Endodermal cell (in vitro differentiated cells): ENCODE data around the gene MYO5B. TPM values are rescaled to one million over a fixed set of nuclear protein-coding genes. Genes with fewer than 3 reads are reported as not detected.

Experiments
- DNase-seq: peaks from one replicate; pipeline ENCODE4 v3.0.0-alpha.2; 2017
- H3K27ac ChIP-seq: 2 replicates; pipeline ENCODE4 v1.5.1; 2013; ENCODE audit warnings: mild to moderate bottlenecking, low read depth, low read length, moderate library complexity
- H3K27me3 ChIP-seq: 2 replicates; pipeline ENCODE4 v1.6.1; 2013; ENCODE audit warnings: mild to moderate bottlenecking, low read length, moderate library complexity; ENCODE audit not compliant: insufficient read depth, control insufficient read depth, poor library complexity, severe bottlenecking
- H3K36me3 ChIP-seq: 2 replicates; pipeline ENCODE4 v1.7.0; 2013; ENCODE audit warnings: mild to moderate bottlenecking, low read length, moderate library complexity; ENCODE audit not compliant: control insufficient read depth, insufficient read depth
- H3K4me1 ChIP-seq: one replicate; pipeline ENCODE4 v1.7.0; 2013; ENCODE audit warnings: low read length; ENCODE audit not compliant: control insufficient read depth, insufficient read depth
- H3K4me3 ChIP-seq: 2 replicates; pipeline ENCODE4 v1.5.1; 2013; ENCODE audit warnings: mild to moderate bottlenecking, low read length, moderate library complexity
- H3K9ac ChIP-seq: 2 replicates; pipeline ENCODE4 v1.6.1; 2013; ENCODE audit warnings: mild to moderate bottlenecking, low read length, moderate library complexity; ENCODE audit not compliant: poor library complexity, severe bottlenecking; ENCODE audit errors: extremely low read depth
- H3K9me3 ChIP-seq: 2 replicates; pipeline ENCODE4 v1.6.1; 2013; ENCODE audit warnings: mild to moderate bottlenecking, low read length, moderate library complexity; ENCODE audit not compliant: control insufficient read depth
- H3K27ac Mint-ChIP-seq: 2 replicates; pipeline ENCODE4 v1.8.0; 2020; ENCODE audit warnings: mixed read lengths
- H3K27me3 Mint-ChIP-seq: 2 replicates; pipeline ENCODE4 v1.8.0; 2021; ENCODE audit warnings: mild to moderate bottlenecking, mixed read lengths; ENCODE audit not compliant: insufficient read depth
- H3K36me3 Mint-ChIP-seq: 2 replicates; pipeline ENCODE4 v1.8.0; 2020; ENCODE audit warnings: low read depth, mixed read lengths
- H3K4me1 Mint-ChIP-seq: 2 replicates; pipeline ENCODE4 v1.8.0; 2020; ENCODE audit warnings: mixed read lengths
- H3K4me3 Mint-ChIP-seq: 2 replicates; pipeline ENCODE4 v1.8.0; 2020; ENCODE audit warnings: mild to moderate bottlenecking, moderate library complexity, mixed read lengths
- H3K9me3 Mint-ChIP-seq: 2 replicates; pipeline ENCODE4 v1.8.0; 2020; ENCODE audit warnings: mild to moderate bottlenecking, mixed read lengths
- WGBS, 2 experiments: methylation state at CpG; one replicate each; pipeline versions ENCODE4 v1.1.5 to v1.1.7; 2013; ENCODE audit warnings: missing lambda C conversion rate in 2 of 2, mixed read lengths in 1 of 2; ENCODE audit not compliant: insufficient coverage in 1 of 2, insufficient read length in 1 of 2; 5-methylcytosine and 5-hydroxymethylcytosine counted together
- total RNA-seq, 2 donors: library from RNA; stranded (reverse); fragmentation: NEBNext Ultra II Directional in 1 of 2; extraction: Animal tissue kit (Norgen Biotek cat#: 25700) in 1 of 2; gene quantifications; 2 replicates in 1 of 2; 3 replicates in 1 of 2; pipeline ENCODE4 v1.2.1, GENCODE V29; 2021
- TF ChIP-seq, protein P1 (sequence below): fragments of 200-600 bp; sonication (generic); conservative IDR thresholded peaks from 2 replicates; pipeline ENCODE4 v1.5.0; 2021; ENCODE audit warnings: antibody characterized with exemption, mild to moderate bottlenecking

The MYO5B gene
- total RNA-seq, 2 donors from 2014 or later, result 12.2 to 16.8 TPM

DNA sequence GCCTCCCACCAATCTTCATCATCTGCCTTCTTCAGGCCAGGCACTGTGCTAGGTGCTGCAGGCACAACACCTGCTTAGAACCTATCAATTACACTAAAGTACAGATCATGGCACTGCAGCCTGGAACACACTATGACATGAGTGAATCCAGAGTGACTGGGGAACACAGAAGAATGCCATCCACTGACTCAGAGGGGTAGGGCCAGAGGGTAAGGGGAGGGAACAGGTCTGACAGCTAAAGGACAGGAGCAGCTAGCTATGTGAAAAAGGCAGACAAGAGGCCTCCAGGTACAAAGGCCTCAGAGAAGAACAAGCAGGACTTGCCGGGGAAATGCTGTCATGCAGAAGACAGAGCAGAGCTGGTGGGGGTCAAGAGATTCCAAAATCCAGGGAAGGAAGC lies 328.3 kb downstream of the MYO5B start:
- H3K4me1 ChIP-seq, result no peaks in the 10 kb centered on the region
- no peak overlapping the region for H3K27ac Mint-ChIP-seq
- 86 to 90% methylated on average over 1 of the region's 1 CpG for WGBS, 2 experiments
- H3K4me1 Mint-ChIP-seq, result no peaks in the 10 kb centered on the region
- H3K36me3 Mint-ChIP-seq, result no peaks in the 10 kb centered on the region
- TF ChIP-seq, protein P1, sequence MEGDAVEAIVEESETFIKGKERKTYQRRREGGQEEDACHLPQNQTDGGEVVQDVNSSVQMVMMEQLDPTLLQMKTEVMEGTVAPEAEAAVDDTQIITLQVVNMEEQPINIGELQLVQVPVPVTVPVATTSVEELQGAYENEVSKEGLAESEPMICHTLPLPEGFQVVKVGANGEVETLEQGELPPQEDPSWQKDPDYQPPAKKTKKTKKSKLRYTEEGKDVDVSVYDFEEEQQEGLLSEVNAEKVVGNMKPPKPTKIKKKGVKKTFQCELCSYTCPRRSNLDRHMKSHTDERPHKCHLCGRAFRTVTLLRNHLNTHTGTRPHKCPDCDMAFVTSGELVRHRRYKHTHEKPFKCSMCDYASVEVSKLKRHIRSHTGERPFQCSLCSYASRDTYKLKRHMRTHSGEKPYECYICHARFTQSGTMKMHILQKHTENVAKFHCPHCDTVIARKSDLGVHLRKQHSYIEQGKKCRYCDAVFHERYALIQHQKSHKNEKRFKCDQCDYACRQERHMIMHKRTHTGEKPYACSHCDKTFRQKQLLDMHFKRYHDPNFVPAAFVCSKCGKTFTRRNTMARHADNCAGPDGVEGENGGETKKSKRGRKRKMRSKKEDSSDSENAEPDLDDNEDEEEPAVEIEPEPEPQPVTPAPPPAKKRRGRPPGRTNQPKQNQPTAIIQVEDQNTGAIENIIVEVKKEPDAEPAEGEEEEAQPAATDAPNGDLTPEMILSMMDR, result no peak
- H3K9me3 ChIP-seq, result no peaks in the 10 kb centered on the region
- no peak overlapping the region for H3K27ac ChIP-seq
- no peaks in the 10 kb centered on the region for H3K36me3 ChIP-seq
- no peak overlapping the region for H3K4me3 Mint-ChIP-seq
- no peak overlapping the region for H3K4me3 ChIP-seq
- H3K9me3 Mint-ChIP-seq, result no peaks in the 10 kb centered on the region
- H3K27me3 Mint-ChIP-seq, result no peaks in the 10 kb centered on the region
- H3K27me3 ChIP-seq, result no peaks in the 10 kb centered on the region
- no peak overlapping the region for H3K9ac ChIP-seq
- no peak for DNase-seq

DNA sequence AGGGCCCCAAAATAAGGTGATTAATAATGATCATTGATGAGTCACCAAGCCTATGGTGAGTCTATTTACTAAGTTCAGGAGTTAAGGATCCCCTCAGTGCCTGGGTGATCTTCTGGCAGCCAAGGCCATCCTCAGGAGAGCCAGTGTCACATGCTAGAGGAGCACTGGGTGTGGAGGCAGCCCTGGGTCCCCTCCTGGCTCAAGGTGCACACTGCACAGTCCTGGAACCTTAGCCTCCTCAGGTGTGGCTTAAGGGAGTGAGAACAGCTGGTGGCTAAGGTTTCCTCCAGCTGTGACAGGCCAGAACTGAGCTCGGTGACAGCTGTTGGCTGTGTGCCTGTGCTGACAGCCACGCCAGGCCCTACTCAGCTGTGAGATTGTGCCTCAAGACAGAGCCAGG lies 329.5 kb downstream of the MYO5B start:
- TF ChIP-seq, protein P1, result no peak
- Histone ChIP-seq H3K9ac (no peak overlapping the region), H3K27ac (no peak overlapping the region), H3K36me3 (no peaks in the 10 kb centered on the region), H3K9me3 (no peaks in the 10 kb centered on the region), H3K4me3 (no peak overlapping the region), H3K4me1 (no peaks in the 10 kb centered on the region), H3K27me3 (no peaks in the 10 kb centered on the region)
- H3K27me3 Mint-ChIP-seq, result no peaks in the 10 kb centered on the region
- H3K4me1 Mint-ChIP-seq, result no peaks in the 10 kb centered on the region
- DNase-seq, result no peak
- H3K27ac Mint-ChIP-seq, result no peak overlapping the region
- no peak overlapping the region for H3K4me3 Mint-ChIP-seq
- H3K9me3 Mint-ChIP-seq, result no peaks in the 10 kb centered on the region
- no peaks in the 10 kb centered on the region for H3K36me3 Mint-ChIP-seq
- 94 to 100% methylated on average over 2 of the region's 2 CpGs for WGBS, 2 experiments

GRCh38 chr18:49863769-49864621 lies 331.0 kb downstream of the MYO5B start:
- H3K27me3 ChIP-seq, result no peaks in the 10 kb centered on the region
- no peak overlapping the region for H3K27ac Mint-ChIP-seq
- no peak for DNase-seq

More at GRCh38 chr18:49863769-49864621, 331.0 kb downstream of the MYO5B start:
- Histone ChIP-seq H3K27ac (no peak overlapping the region), H3K9me3 (no peaks in the 10 kb centered on the region), H3K4me3 (no peak overlapping the region), H3K36me3 (no peaks in the 10 kb centered on the region), H3K9ac (no peak overlapping the region), H3K4me1 (no peaks in the 10 kb centered on the region)
- Mint-ChIP-seq H3K4me1 (no peaks in the 10 kb centered on the region), H3K27me3 (no peaks in the 10 kb centered on the region), H3K36me3 (no peaks in the 10 kb centered on the region), H3K4me3 (no peak overlapping the region), H3K9me3 (no peaks in the 10 kb centered on the region)
- 93 to 94% methylated on average over 24 to 26 of the region's 26 CpGs for WGBS, 2 experiments
- TF ChIP-seq, protein P1, result no peak
